HG03469 (cell line): ENCODE measurements around the gene WWOX.

Experiments
- ATAC-seq: cut with Tn5 transposase; IDR thresholded peaks from one replicate; pipeline ENCODE4 v1.9.1; 2021; ENCODE audit warnings: mild to moderate bottlenecking, moderate library complexity, moderate number of reproducible peaks; ENCODE audit not compliant: unreplicated experiment

WWOX gene

DNA sequence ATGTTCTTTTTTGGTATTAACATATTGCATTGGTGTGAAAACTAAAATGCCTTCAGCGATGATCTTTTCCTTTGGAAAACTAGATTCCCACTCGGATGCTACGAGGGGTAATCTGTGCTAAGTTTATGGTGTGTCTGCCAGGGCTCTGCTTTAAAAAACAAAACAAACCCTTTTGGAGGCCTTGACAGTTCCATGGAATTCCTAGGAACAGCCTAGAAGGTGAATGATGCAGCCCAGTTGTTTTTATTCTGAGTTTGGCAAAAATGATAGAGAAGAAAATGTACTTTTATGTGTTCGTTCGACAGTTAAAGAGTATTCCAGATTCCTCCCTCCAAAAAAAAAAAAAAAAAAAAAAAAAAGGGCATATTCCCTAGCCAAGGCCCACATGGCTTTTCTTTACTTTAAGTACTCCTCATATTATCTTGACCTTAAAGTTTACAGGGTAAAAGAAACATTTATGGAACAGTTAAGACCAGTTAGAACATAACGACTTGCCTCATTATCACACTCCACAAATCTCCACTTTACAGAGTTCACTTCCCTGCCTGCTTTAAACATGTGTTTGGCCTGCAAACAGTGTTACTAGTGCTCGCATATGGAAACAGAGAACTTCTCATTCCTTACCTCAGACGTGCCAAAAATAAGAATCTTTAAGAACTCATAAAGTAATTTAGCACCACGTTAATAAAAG lies 159.1 kb downstream of the WWOX start:
- no peak for ATAC-seq

DNA sequence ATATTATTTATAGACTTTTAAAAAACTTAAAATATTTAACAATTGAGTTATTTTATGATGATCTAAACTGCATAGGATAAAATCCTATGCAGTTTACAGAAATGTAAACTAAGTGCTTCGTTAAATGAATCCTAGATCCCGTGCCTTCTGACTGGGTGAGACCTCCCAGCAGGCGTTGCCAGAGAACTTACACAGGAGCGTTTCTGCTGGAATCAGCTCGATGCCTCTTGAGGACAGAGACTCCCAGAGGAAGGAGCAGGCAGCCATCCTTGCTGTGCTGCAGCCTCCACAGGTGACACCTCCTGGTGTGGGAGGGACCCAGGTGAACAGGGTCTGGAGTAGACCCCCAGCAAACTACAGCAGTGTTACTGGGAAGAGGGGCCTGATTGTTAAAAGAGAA lies 160.4 kb downstream of the WWOX start:
- ATAC-seq, result no peak

DNA sequence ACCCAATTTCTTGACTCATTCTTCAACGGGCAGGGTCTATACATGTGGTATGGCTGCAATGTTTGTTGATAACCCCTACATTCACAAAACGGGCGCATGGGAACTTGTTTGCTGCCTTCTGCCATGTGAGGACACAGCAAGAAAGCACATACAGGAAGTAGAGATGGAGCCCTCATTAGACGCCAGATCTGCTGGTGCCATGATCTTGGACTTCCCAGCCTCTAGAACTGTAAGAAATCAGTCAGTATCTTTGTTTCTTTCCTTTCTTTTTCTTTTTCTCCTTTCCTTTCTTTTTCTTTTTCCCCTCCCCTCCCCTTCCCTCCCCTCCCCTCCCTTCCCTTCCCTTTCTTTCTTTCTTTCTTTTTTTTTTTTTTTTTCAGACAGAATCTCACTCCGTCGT lies 165.2 kb downstream of the WWOX start:
- ATAC-seq, result no peak

DNA sequence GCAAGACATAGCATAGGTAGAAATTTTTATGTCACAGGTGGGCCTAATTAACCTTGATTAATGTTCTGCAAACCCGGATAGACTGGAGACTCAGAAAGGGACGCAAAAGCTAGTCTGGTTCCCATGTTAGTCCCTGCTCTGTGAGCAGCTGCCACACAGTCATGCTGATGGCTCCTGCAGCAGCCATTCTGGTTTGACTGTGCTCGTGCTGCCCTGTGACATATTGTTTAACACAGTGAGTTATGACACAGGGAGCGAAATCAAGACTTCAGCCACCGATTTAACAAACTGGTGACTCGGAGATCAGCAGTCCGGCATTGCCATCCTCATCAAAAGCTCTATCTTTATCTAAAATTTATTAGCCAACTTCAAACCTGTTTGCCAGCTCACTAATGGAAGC lies 169.8 kb downstream of the WWOX start:
- no peak for ATAC-seq

DNA sequence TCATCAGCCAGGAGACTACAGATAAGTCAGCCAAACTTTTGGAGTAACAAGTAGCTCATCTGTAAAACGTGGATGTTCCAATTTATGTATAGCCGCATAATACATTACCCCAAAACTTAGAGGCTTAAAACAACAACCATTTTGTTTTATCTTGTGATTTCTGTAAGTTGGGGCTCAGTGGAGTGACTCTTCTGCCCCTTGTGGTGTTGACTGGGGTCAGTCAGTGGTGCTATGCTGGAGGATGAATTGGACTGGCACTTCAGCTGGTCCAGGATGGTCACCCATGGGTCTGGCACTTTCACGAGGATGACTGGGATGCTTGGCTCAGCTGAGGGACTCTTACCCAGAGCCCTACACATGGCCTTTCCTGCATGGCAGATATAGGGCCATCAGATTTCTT lies 172.5 kb downstream of the WWOX start:
- no peak for ATAC-seq

DNA sequence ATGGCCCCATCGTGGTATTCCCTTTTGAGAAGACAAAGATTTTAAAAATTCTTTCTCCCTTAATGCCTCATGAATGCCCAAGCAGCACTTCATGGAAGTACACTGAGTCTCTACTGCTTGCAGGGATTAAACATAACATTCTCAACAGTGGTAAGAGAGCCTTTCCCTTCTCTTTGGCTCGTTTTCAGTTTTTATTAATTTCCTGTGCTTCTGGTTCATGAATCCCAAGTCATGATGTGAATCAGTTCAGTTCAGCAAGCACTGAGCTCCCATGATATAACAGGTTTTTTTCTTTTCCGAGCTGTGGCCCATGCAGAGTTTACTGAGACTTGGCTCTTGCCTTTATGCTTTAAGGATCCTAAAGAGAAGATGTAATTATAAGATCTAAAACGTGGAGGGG lies 175.3 kb downstream of the WWOX start:
- ATAC-seq, result no peak

DNA sequence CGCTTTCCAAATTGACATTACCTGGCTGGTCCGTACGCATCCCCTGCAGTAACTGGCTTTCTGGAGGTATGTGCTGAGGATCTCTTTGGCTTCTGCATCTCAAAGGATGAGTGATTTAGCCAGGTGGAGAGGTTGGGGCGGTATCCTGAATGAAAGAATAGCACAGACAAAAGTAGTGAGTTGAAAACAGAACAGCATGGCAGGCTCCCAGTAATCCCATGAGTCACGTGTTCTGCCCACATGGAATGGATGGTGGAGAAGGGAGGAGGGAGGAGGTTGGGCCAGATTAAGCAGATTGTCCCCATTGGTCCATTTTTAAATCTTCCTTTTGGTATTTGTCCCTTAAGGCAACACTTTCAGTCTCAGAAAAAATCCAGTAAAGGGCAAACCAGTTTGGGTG lies 176.0 kb downstream of the WWOX start:
- no peak for ATAC-seq

DNA sequence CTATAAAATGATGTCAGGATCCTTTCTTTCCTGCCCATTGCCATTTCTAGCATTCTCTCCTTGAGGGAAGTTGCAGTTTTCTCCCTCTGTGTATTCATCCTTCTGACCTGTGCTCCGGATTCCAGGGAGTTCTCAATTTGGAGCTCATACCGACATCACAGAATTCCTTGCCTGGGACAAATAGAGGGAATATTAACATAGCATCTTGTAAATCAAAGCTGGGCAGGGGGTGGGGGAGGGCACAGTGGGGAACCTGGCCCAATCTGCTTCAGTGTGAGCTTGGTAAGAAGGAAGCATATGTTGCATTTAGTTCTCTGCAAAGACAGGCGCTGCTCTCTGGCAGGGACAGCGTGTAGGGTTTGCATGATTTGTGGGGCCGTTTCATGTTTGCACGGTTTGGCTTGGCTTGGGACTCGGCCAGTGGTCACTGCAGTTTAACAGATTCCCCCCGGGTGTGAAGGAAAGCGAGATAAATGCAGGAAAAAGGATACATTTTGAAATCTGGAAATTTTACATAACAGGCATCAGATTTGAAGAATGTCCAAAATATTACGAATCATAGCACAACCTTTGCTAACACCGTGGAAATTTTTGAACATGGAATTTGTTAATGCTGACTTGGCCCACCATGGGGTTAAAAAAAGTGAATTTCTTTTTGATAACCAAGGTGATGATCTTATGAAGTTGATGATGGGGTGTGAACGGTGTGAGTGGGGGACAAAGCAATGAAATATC lies 178.0 kb downstream of the WWOX start:
- no peak for ATAC-seq

DNA sequence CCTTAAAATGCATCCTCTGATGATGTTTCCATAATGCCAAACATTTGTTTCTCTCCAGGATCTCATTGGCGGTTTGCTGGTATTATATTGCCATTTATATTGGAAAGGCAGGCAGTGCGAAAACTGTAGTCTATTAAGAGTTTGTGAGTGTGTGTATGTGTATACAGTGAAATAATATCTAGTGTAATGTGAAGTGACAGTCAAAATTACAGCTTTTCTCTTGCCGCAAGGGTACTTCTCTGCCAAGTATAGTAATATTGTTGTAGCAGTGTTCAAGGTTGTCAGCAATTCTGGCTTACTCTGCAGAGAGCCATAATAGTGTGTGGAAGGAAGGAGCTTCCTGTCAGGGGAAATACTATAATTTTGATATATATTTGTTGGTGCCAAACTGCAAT lies 178.6 kb downstream of the WWOX start:
- ATAC-seq, result no peak

DNA sequence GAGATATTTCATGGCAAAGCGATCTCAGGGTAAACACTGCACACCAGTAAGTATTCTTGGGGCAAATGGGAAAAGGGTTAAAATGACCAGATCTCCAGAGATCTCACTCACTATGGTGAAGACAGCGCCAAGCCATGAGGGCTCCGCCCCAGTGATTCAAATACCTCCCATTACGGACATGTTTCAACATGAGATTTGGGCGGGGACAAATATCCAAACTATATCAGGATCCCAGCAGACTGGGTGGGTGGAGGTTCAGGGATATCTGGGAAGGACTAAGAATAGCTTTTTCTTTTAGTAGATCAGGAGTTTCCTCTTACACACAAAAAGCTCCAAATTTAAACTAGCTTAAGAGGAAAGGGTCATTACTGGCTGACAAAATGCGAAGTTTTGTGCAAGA lies 181.7 kb downstream of the WWOX start:
- no peak for ATAC-seq

DNA sequence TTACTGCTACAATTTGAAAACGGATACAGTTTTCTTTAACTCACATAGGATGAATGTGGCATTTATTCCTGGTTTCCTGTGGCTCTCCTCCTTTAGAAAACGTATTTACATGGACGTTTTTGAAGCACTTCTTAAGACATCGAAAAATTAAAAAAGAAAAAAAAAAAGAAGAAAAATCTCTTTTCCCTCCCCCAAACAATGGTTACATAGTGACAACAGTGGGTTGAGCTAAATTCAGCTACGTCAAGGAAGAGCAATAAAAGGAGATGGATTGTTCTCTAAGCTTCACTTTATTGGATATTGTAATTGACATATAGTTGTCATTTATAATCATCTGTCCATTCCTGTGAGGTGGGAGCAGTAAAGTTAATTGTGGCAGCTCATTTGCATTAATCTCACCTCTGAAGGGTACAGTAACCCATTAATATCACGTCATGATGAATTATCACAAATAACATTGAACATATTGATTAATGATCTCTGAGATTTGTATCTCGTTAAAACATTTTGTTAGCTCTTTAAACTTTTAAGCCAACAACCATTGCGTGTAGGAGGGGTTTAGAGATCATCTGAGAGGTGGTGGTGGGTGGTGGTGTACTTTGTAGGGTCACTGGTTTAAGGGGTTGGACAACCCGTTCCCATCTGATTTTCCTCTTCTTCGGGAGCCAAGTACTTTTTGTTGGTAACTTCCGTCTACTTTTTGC lies 184.2 kb downstream of the WWOX start:
- no peak for ATAC-seq

DNA sequence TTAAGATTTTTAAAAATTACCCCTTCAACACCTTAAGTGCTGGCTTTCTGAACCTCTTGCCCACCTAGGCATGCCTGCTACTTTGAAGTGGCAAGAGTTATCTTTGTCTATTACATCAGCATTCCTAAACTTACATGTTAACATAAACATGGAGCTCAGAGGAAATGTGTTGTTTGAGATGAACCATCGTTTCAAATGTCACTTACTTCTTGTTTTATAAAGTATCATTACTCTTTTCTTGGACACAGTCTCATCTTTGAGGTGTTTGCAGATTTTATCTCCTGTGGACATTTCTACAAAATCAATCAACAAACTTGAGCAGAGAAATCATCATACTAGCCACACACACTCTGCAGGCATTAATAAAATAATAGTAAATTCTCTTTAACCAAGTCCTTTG lies 184.9 kb downstream of the WWOX start:
- no peak for ATAC-seq

DNA sequence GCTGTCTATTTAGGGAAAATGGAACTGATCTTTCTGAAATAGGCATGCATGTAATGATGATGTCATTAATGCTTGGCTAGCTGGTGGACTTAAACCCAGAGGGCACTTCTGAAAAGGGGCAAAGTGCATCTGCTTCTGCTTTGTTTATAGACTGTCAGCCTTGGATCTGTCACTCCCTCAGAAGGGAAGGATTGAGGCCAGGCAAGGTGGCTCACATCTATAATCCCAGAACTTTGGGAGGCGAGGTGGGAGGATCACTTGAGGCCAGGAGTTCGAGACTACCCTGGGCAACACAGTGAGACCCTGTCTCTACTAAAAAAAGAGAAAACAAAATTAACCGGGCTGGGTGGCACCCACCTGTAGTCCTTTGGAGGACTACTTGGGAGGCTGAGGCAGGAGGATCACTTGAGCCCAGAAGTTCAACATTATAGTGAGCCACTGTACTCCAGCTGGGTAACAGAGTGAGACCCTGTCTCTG lies 185.5 kb downstream of the WWOX start:
- ATAC-seq, result no peak

DNA sequence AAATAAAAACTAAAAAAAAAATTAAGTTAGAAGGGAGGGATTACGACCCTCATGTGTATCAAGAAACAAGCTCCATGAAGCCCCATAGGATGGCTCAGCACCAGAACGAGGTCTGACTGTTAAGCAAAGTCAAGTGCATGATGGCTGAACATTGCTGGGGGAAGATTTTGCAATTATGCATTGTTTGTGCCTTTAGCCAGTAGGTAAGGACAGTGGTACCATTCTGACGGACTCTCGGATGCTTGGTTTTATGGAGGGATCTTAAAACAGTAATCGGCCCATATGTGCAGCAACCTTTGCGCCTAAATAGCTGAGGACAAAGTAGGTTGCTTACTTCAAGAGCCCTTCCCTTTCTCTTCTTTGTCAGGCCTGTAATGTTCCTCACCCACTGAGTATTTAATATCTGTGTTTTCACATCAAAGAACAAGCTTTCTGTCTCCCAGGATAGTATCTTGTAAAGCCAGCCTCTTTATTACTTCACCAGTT lies 186.0 kb downstream of the WWOX start:
- ATAC-seq, result no peak

DNA sequence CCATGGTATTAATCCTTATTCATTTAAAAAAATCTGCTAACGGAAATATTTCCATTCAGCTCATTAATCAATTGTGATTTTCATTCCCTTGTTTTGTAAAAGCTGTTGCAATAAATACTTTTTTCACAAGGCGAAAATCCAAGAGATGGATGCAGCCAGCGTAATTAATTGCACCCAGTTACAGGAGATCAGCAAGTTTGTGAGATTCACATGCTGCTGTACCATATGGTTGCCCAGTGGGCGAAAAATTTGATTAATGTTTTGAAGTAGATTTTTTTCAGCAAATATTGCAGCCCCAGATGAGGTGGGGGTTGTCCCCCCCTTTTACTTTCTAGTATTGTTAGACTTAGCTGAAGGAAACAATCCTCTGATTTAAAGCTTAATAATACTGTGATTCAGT lies 186.6 kb downstream of the WWOX start:
- ATAC-seq, result no peak

DNA sequence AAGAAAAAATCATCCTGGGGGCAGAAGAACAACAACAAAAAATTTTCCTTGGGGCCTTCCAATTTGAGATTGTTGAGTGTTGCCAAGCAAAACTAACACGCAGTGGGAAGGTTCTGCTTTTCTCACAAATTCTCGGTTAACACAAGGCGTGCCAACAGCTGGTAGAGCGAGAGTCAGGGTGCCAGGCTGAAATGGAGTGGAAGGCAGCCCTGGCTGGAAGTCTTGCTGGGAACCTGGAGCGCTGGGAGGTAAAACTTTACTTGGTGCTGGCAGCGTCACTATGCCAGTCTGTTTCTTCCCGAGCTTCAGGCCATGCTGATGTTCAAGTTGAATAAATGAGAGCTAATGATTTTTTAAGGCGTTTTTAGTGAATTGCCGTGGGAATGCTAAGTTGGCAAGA lies 189.4 kb downstream of the WWOX start:
- ATAC-seq, result no peak

DNA sequence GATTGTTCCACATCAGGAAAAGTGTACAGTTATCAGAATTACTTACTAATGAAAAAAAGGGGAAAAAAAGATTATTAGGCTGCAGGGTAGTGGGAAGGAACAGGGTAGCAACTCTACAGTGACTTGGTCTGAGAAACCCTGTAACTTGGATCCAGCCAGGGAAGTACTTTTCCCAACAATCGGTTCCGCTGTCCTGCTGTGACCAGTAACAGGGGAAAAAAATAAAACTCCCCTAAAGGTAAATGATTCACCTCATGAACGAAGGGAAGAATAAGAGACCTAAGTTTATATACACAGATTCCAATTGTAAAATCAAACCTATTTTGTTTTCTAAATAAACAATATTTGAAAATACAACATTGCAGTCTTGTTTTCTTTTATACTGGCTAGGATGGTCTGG lies 189.9 kb downstream of the WWOX start:
- ATAC-seq, result no peak

DNA sequence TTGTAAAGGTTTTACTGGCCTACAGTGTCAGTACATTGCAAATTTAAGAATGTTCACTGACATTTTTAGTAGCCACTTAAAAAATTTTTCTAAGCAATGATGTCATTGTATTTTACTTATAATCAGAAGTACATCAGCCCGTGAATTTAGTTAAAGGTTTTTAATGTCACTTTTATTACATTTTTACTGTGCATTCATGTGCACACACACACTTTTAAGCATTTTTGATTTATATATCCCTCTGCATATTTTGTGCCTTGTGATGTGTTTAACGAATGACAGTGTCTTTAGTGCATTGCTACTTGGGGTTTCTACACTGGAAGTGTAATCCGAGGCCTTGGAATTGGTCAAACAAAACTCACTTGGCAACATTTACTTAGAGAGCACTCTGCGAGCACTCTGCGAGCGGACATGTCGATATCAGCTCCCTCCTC lies 190.4 kb downstream of the WWOX start:
- no peak for ATAC-seq

DNA sequence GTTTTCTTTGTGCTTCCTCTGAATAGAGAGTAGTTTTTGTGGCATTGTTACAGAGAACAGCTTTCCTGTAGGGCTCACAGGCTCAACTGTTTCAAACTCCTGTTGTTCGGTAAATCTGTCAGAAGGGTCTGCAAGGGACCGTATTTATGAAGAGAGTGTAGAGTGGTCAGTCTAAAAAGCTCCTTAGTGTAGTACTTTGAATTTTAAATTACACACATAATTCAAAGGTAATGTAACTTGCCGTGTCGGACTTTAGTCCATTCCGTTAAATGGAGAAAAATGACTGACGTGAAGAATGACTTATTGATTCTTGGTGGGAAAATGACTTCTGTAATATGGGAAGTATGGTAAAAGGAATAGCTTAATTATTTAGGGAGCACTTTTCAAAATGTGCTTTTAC lies 190.9 kb downstream of the WWOX start:
- no peak for ATAC-seq

DNA sequence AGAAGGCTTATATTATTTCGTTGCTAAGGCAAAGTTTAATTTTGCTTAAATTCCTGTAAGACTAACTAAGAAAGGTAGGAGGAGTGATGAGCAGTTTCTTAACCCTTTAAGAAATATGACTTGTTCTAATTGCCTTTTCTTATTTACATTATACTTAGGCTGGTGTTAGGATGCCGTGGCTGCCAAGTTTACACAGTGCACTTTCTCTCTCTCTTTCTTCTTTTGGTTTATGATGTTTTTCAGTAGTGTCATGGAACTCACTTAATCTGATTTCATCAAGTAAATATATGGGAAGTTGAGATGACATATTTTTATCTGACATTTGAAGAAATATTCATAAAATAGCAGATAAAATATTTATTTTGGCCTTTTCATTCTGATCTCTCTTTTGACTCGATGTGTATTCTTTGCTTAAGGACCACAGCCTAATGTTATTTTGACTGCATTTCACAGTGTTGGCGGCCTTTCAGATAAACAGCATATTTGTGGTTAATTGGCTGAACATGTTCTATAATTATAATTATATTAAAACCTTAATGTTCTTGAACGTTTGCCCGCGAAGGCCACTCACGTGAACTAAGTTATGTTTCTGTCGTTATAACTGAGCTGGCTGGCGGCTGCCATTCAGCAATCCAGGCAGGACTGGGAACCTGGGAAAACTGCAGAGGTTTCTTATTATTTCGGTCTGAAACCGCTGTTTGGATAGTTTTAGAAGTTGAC lies 191.6 kb downstream of the WWOX start:
- ATAC-seq, result no peak

DNA sequence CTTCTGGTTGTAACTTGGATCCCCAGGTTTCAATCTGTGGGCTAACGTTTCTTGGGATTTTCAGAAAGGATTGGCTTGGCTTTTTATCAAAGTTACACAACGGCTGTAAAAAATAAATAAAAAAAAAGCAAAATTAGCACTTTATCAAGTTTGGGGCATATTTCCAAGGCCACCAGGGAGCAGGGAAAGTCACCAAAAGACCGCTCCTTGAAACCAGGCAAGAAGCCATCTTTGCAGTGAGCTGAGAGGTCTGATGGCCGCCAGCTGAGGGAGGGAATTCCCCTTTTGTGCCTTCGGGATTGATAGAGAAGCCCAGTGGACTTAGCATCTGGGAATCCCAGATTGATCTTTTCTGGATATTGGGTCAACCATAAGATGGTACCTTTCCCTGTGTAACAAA lies 192.2 kb downstream of the WWOX start:
- ATAC-seq, result no peak
